GM18951 (cell line): ENCODE data around the gene CYYR1.

Experiments used
- POLR2A ChIP-seq: IDR thresholded peaks from 4 replicates; pipeline ENCODE4 v1.6.1; 2011; ENCODE audit warnings: mild to moderate bottlenecking; ENCODE audit not compliant: insufficient read length, insufficient read depth; ENCODE audit errors: extremely low read depth
- in situ Hi-C: fragments of 300-500 bp; cut with MboI; formaldehyde crosslinking; loops from one replicate; pipeline ENCODE4 v1.12.0; 2022; ENCODE audit warnings: low sequenced_read_pairs, mixed read lengths, inconsistent platforms; ENCODE audit not compliant: unreplicated experiment

CYYR1 gene

GRCh38 chr21:26565111-26565510 is 8.0 kb downstream of the CYYR1 start:
- no peak for TF ChIP-seq POLR2A
- in situ Hi-C loops = no loop called here

GRCh38 chr21:26563856-26564503 is 9.1 kb downstream of the CYYR1 start:
- no peak for TF ChIP-seq POLR2A
- in situ Hi-C loops = no loop called here

- TF ChIP-seq POLR2A = no peak
These were observed 12.5 kb downstream of the CYYR1 start for GRCh38 chr21:26560612-26561011.

GRCh38 chr21:26559099-26559498 is 14.0 kb downstream of the CYYR1 start:
- no peak for TF ChIP-seq POLR2A
- in situ Hi-C loops = no loop called here

More at GRCh38 chr21:26560612-26561011, 12.5 kb downstream of the CYYR1 start:
- in situ Hi-C loops = no loop called here

GRCh38 chr21:26557106-26557505 is 16.0 kb downstream of the CYYR1 start:
- TF ChIP-seq POLR2A = no peak
- in situ Hi-C loops = no loop called here

GRCh38 chr21:26555540-26556146 is 17.4 kb downstream of the CYYR1 start:
- in situ Hi-C loops = no loop called here
- TF ChIP-seq POLR2A = no peak

- TF ChIP-seq POLR2A = no peak
- in situ Hi-C loops = no loop called here
These were observed 18.7 kb downstream of the CYYR1 start for GRCh38 chr21:26554365-26554764.

- TF ChIP-seq POLR2A = no peak
- in situ Hi-C loops = no loop called here
These were observed 19.2 kb downstream of the CYYR1 start for GRCh38 chr21:26553898-26554297.

- in situ Hi-C loops = no loop called here
- no peak for TF ChIP-seq POLR2A
These were observed 22.8 kb downstream of the CYYR1 start for GRCh38 chr21:26550326-26550725.

GRCh38 chr21:26546446-26547097 is 26.5 kb downstream of the CYYR1 start:
- in situ Hi-C loops = no loop called here
- no peak for TF ChIP-seq POLR2A

- in situ Hi-C loops = no loop called here
- no peak for TF ChIP-seq POLR2A
These were observed 28.8 kb downstream of the CYYR1 start for GRCh38 chr21:26544201-26544775.

- TF ChIP-seq POLR2A = no peak
- in situ Hi-C loops = no loop called here
These were observed 32.4 kb downstream of the CYYR1 start for GRCh38 chr21:26540651-26541050.

- no peak for TF ChIP-seq POLR2A
- in situ Hi-C loops = no loop called here
These were observed 33.5 kb downstream of the CYYR1 start for GRCh38 chr21:26539566-26539965.

GRCh38 chr21:26534517-26534916 is 38.6 kb downstream of the CYYR1 start:
- in situ Hi-C loops = no loop called here
- TF ChIP-seq POLR2A = no peak

GRCh38 chr21:26532208-26532607 is 40.9 kb downstream of the CYYR1 start:
- in situ Hi-C loops = no loop called here
- no peak for TF ChIP-seq POLR2A
